A549 (cell line): Measurements from ENCODE around the gene CNIH2.

Experiments used
- CHD4 ChIP-seq: fragments of 200-600 bp; sonication (generic); IDR thresholded peaks from 2 replicates; pipeline ENCODE4 v1.6.1; 2016; ENCODE audit warnings: antibody characterized with exemption, mild to moderate bottlenecking, borderline replicate concordance
- CTCF ChIP-seq: fragments of >200 bp; sonication (Bioruptor Twin); formaldehyde crosslinking; IDR thresholded peaks from 3 replicates; pipeline ENCODE4 v1.5.1; 2016
- NFE2L2 ChIP-seq: fragments of 150-350 bp; conservative IDR thresholded peaks from 2 replicates; pipeline ENCODE4 v1.6.1; 2014; ENCODE audit warnings: low read length
- TF ChIP-seq, protein P1 (sequence below): fragments of 250-450 bp; sonication (Bioruptor Pico); IDR thresholded peaks from 2 replicates; pipeline ENCODE4 v1.5.0; 2021; ENCODE audit warnings: mild to moderate bottlenecking, moderate library complexity, borderline replicate concordance

GRCh38 chr11:66286699-66287098 lies 8.7 kb downstream of the CNIH2 start:
- TF ChIP-seq CTCF (no peak), CHD4 (no peak), NFE2L2 (no peak)
- TF ChIP-seq, protein P1, sequence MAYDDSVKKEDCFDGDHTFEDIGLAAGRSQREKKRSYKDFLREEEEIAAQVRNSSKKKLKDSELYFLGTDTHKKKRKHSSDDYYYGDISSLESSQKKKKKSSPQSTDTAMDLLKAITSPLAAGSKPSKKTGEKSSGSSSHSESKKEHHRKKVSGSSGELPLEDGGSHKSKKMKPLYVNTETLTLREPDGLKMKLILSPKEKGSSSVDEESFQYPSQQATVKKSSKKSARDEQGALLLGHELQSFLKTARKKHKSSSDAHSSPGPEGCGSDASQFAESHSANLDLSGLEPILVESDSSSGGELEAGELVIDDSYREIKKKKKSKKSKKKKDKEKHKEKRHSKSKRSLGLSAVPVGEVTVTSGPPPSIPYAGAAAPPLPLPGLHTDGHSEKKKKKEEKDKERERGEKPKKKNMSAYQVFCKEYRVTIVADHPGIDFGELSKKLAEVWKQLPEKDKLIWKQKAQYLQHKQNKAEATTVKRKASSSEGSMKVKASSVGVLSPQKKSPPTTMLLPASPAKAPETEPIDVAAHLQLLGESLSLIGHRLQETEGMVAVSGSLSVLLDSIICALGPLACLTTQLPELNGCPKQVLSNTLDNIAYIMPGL (CRISPR knock-in tag), result no peak
